ENCODE results near the gene PTK7.

PTK7 gene

GRCh38 chr6:43173591-43174262 lies 97.6 kb downstream of the PTK7 start:
- peak overlapping the region; percentile 78 for H3K9ac ChIP-seq (ENCODE audit: low read depth, low read length, poor library complexity)
- peak overlapping the region; percentile 67 for H2BK5ac ChIP-seq (ENCODE audit: low read length)
- H3K18ac ChIP-seq (ENCODE audit: low read length) = peak overlapping the region; percentile 88
- H3K23ac ChIP-seq (ENCODE audit: low read depth, low read length, poor library complexity) = peak overlapping the region; percentile 12
- peaks cover 24 to 45% of the 10 kb centered on the region in 2 donors for H3K36me3 ChIP-seq (replicated peaks in 1 of 2; ENCODE audit: control insufficient read depth in 2 of 2, insufficient read depth in 2 of 2, low read length in 2 of 2)
- peak overlapping the region; percentile 50 for H2BK15ac ChIP-seq (ENCODE audit: low read length)
- DNase-seq (ENCODE audit: low spot score) = no peak
- no peak overlapping the region for H2AFZ ChIP-seq (ENCODE audit: low read length)
- H2BK12ac ChIP-seq (ENCODE audit: low read length) = no peak overlapping the region
- peak overlapping the region; percentile 84 for H3K4me2 ChIP-seq (ENCODE audit: insufficient read depth, low read length, poor library complexity, severe bottlenecking)
- H3K9me3 ChIP-seq (replicated peaks in 1 of 2; ENCODE audit: control insufficient read depth in 2 of 2, insufficient read depth in 1 of 2, low read depth in 1 of 2, low read length in 2 of 2) = peaks cover 0 to 2% of the 10 kb centered on the region in 2 donors
- no peaks in the 10 kb centered on the region for H3K27me3 ChIP-seq (ENCODE audit: control insufficient read depth in 3 of 3, insufficient read depth in 3 of 3, low read depth in 1 of 3, low read length in 3 of 3)
- peaks cover 18% of the 10 kb centered on the region for H3K79me1 ChIP-seq (ENCODE audit: low read depth, low read length)
- no peak overlapping the region for H3K4ac ChIP-seq (ENCODE audit: low read length)
- H4K8ac ChIP-seq (ENCODE audit: low read depth, low read length) = no peak overlapping the region
- H3K4me3 ChIP-seq (ENCODE audit: low read length in 2 of 2) = peak overlapping the region; percentile 69 to 78
- H2AK5ac ChIP-seq (ENCODE audit: low read depth, low read length) = peak overlapping the region; percentile 24
- WGBS, 2 donors (ENCODE audit: extremely low coverage in 2 of 2, insufficient read length in 2 of 2, insufficient replicate concordance in 1 of 2) = no CpG with 5 or more reads among the region's 11 CpGs
- peak overlapping the region; percentile 39 for H3K27ac ChIP-seq (replicated peaks; ENCODE audit: low read length)
- H2BK120ac ChIP-seq (ENCODE audit: low read depth, low read length) = no peak overlapping the region
- H3K14ac ChIP-seq (ENCODE audit: low read length) = no peak overlapping the region
- no peak overlapping the region for H4K91ac ChIP-seq (ENCODE audit: low read depth, low read length, poor library complexity)
- peaks cover 15 to 23% of the 10 kb centered on the region in 2 donors for H3K4me1 ChIP-seq (ENCODE audit: control insufficient read depth in 2 of 2, insufficient read depth in 1 of 2, low read depth in 1 of 2, low read length in 2 of 2)

DNA sequence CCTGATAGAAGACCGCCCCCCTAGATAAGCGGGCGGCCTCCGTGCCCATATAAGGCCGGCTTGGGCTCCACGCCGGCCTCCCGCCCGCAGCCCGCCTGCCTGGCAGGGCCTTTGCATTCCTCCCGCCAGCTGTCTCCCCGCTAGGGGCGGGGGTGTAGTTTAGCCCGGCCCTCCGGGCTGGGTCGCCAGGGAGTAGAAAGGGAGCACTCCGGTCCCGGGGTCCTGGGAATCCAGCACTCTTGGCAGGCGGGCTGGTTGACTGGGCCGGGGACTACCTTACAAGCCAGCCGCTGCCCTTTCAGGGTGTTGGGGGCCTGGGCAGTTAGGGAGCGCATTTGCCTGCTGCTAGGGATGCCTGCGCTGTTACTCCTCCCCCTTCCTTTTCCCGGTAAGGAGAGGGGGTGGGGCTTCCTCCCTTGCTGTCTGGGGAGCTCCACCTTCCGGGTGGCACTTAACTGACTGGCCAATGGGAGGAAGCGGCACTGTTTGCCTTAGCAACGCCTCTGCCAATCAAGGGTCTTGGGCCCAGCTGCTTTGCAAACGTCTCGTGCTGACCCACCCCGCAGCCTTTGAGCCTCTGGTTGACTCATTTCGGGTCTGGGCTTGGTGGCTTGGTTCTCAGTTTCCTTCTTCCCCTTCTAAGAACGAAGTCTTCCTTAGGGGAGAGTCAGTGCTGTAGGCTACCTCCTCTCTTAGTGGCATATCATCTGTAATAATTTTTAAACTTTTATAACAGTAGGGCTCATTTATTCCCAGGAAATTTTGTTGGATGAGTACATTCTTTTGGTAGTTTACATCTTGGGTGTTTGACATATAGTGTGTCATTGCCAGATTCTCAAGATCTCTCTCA lies 98.4 kb downstream of the PTK7 start:
- Histone ChIP-seq H3K27me3 (ENCODE audit: control insufficient read depth in 3 of 3, insufficient read depth in 3 of 3, low read depth in 1 of 3, low read length in 3 of 3) (no peaks in the 10 kb centered on the region), H2BK120ac (ENCODE audit: low read depth, low read length) (no peak overlapping the region), H2BK15ac (ENCODE audit: low read length) (no peak overlapping the region), H3K4me3 (ENCODE audit: low read length in 2 of 2) (peak overlapping the region; percentile 75 to 78), H2BK12ac (ENCODE audit: low read length) (no peak overlapping the region), H3K9ac (ENCODE audit: low read depth, low read length, poor library complexity) (peak overlapping the region; percentile 73), H3K79me1 (ENCODE audit: low read depth, low read length) (peaks cover 18% of the 10 kb centered on the region), H2AFZ (ENCODE audit: low read length) (peak overlapping the region; percentile 81), H2AK5ac (ENCODE audit: low read depth, low read length) (no peak overlapping the region), H3K36me3 (replicated peaks in 1 of 2; ENCODE audit: control insufficient read depth in 2 of 2, insufficient read depth in 2 of 2, low read length in 2 of 2) (peaks cover 31 to 52% of the 10 kb centered on the region in 2 donors), H3K4me2 (ENCODE audit: insufficient read depth, low read length, poor library complexity, severe bottlenecking) (peak overlapping the region; percentile 84), H3K23ac (ENCODE audit: low read depth, low read length, poor library complexity) (no peak overlapping the region), H4K91ac (ENCODE audit: low read depth, low read length, poor library complexity) (no peak overlapping the region), H3K4ac (ENCODE audit: low read length) (no peak overlapping the region), H3K4me1 (ENCODE audit: control insufficient read depth in 2 of 2, insufficient read depth in 1 of 2, low read depth in 1 of 2, low read length in 2 of 2) (peaks cover 15 to 23% of the 10 kb centered on the region in 2 donors), H3K9me3 (replicated peaks in 1 of 2; ENCODE audit: control insufficient read depth in 2 of 2, insufficient read depth in 1 of 2, low read depth in 1 of 2, low read length in 2 of 2) (peaks cover 0 to 2% of the 10 kb centered on the region in 2 donors), H4K8ac (ENCODE audit: low read depth, low read length) (no peak overlapping the region), H3K14ac (ENCODE audit: low read length) (no peak overlapping the region), H3K18ac (ENCODE audit: low read length) (peak overlapping the region; percentile 86), H3K27ac (replicated peaks; ENCODE audit: low read length) (peak overlapping the region; percentile 82), H2BK5ac (ENCODE audit: low read length) (peak overlapping the region; percentile 67)
- WGBS, 2 donors (ENCODE audit: extremely low coverage in 2 of 2, insufficient read length in 2 of 2, insufficient replicate concordance in 1 of 2) = no CpG with 5 or more reads among the region's 32 CpGs
- DNase-seq (ENCODE audit: low spot score) = peak; percentile 96

DNA sequence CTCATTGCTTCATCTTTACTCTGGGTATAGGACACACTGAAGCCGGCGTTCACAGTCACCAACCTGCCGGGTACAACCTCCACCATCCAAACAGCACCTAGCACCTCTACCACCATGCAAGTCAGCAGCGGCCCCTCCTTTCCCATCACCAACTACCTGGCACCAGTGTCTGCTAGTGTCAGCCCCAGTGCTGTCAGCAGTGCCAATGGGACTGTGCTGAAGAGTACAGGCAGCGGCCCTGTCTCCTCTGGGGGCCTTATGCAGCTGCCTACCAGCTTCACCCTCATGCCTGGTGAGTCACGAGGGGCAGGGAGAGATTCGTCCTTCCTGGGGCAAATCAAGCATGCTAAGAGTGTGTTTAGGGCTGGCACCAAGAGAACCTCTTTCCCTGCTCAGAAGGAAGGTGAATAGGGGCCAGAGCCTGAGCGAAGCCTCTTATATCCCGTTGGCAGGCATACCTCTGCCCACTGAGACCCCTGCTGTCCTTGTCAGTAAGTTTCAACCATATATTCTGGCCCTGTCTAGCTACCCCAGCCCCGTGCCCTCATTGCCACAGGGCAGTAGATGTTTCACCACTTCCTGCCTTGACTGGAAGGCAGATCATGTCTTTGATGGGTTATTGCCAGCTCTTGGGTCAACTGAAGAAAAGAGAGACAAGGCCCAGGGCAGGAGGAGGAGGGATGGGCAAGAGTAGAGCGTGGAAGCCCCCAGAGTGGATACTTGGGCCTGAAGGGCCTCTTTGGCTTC lies 99.7 kb downstream of the PTK7 start:
- Histone ChIP-seq H3K23ac (ENCODE audit: low read depth, low read length, poor library complexity) (no peak overlapping the region), H3K4me1 (ENCODE audit: control insufficient read depth in 2 of 2, insufficient read depth in 1 of 2, low read depth in 1 of 2, low read length in 2 of 2) (peaks cover 15 to 25% of the 10 kb centered on the region in 2 donors), H3K9me3 (replicated peaks in 1 of 2; ENCODE audit: control insufficient read depth in 2 of 2, insufficient read depth in 1 of 2, low read depth in 1 of 2, low read length in 2 of 2) (peaks cover 0 to 2% of the 10 kb centered on the region in 2 donors), H3K9ac (ENCODE audit: low read depth, low read length, poor library complexity) (no peak overlapping the region), H3K4ac (ENCODE audit: low read length) (no peak overlapping the region), H3K27me3 (ENCODE audit: control insufficient read depth in 3 of 3, insufficient read depth in 3 of 3, low read depth in 1 of 3, low read length in 3 of 3) (no peaks in the 10 kb centered on the region), H2AFZ (ENCODE audit: low read length) (no peak overlapping the region), H3K27ac (replicated peaks; ENCODE audit: low read length) (no peak overlapping the region), H3K4me3 (ENCODE audit: low read length in 2 of 2) (no peak overlapping the region), H3K36me3 (replicated peaks in 1 of 2; ENCODE audit: control insufficient read depth in 2 of 2, insufficient read depth in 2 of 2, low read length in 2 of 2) (peaks cover 33 to 63% of the 10 kb centered on the region in 2 donors), H3K79me1 (ENCODE audit: low read depth, low read length) (peaks cover 18% of the 10 kb centered on the region), H2BK120ac (ENCODE audit: low read depth, low read length) (no peak overlapping the region), H2BK12ac (ENCODE audit: low read length) (peak overlapping the region; percentile 60), H3K4me2 (ENCODE audit: insufficient read depth, low read length, poor library complexity, severe bottlenecking) (no peak overlapping the region), H3K14ac (ENCODE audit: low read length) (no peak overlapping the region), H2AK5ac (ENCODE audit: low read depth, low read length) (no peak overlapping the region), H4K8ac (ENCODE audit: low read depth, low read length) (no peak overlapping the region), H4K91ac (ENCODE audit: low read depth, low read length, poor library complexity) (no peak overlapping the region), H3K18ac (ENCODE audit: low read length) (no peak overlapping the region), H2BK15ac (ENCODE audit: low read length) (no peak overlapping the region), H2BK5ac (ENCODE audit: low read length) (no peak overlapping the region)
- no peak for DNase-seq (ENCODE audit: low spot score)
- WGBS, 2 donors (ENCODE audit: extremely low coverage in 2 of 2, insufficient read length in 2 of 2, insufficient replicate concordance in 1 of 2) = no CpG with 5 or more reads among the region's 11 CpGs
